PC-3 (cell line): ENCODE measurements around the gene COMT.

Source experiments
- CTCF ChIP-seq: fragments of 300-600 bp; sonication (generic); conservative IDR thresholded peaks from 2 replicates; pipeline ENCODE4 v1.5.1; 2017; ENCODE audit warnings: antibody characterized with exemption, low read depth, mild to moderate bottlenecking, low read length
- EZH2phosphoT487 ChIP-seq: fragments of 300-600 bp; sonication (generic); IDR thresholded peaks from 2 replicates; pipeline ENCODE4 v1.6.1; 2018; ENCODE audit warnings: mild to moderate bottlenecking, antibody characterized with exemption, low read length, borderline replicate concordance

GRCh38 chr22:19923914-19924513, 17.6 kb upstream of the COMT start:
- TF ChIP-seq CTCF (no peak), EZH2phosphoT487 (no peak)
